Measurements from ENCODE around the gene TSPAN5.

Gene TSPAN5

GRCh38 chr4:98512918-98513317 is 145.5 kb downstream of the TSPAN5 start:
- no peak for DNase-seq

DNA sequence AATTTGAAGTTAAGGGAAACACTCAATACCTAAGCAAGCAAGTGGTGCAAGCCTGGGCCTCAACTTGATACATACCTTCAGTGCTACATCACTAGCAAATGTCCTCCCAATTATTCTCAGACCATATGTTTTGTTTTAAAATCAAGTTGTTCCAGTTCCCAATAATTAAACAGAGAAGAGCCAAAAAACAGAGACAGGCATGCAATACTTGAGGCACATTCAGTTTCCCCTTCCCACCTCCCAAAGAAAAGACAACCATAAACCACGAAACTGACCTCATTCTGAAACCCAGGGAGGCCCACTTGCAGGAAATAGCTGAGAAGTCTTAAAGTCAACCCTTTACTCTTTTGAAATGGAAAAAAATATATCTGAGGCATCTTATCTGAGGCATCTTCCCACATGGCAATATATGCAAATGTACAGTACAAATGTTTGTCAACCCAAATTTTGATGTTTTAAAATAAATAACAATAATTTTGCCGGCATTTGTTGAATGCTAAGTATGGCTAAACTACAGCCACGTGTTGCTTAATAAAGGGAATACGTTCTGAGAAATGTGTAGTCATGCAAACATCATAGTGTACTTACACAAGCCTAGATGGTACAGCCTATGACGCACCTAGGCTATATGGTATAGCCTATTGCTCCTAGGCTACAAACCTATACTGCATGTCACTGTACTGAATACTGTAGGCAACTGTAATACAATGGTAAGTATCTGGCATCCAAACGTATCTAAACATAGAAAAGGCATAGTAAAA is 147.5 kb downstream of the TSPAN5 start:
- DNase-seq = no peak

DNA sequence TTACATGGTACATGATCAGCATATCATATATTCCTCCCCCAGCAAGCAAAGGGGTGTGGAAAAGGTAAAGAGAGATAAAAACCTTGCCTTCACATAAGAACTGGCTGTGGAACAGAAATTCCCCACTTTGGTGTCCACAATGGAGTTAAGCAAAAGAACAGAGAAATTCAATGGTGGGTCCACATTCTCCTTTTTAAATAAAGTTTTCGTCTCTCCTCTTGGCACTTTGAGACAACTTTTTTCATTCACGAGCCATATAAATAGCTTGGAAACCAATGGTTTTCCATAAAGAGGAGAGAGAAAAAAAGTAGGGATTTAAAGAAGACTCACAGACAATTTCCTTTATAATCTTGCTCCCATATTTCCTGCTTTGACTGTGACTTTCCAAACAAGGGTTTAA is 148.1 kb downstream of the TSPAN5 start:
- DNase-seq = no peak

- no peak for DNase-seq
These were observed 148.7 kb downstream of the TSPAN5 start for GRCh38 chr4:98509721-98510120.

DNA sequence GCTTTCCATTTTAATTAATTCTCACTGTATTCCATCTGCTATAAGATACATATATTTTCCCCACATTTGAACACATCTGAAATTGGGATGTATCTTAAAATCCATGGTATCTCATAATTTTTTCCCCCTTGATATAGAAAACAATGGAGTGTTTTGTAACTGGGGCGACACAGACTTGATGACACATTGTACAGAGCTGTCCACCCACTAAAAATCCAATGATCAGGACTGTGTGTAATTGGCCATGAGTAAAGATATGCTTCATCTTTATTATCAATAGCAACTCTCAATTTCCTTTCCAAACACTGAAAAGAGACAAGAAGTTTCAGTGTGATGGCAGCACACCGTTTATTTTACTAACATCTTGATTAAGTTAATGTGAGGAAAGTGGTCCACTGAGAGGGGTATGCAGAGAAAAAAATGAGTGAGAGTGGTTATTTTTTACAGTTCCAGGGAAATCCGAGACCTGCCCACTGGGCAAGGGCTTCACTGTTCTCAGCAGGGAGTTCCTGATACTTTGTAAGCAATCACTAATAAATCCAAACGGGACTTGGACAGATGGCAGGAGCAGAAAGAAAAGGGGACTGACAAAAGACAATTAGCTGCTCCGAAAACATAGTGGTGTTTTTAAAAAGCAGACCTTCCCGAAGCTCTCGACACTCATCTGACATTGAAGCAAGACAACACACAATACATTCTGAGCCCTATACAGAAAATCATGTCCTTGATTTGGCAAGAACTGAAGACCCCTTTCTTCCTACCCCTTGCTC is 149.4 kb downstream of the TSPAN5 start:
- no peak for DNase-seq

- no peak for DNase-seq
These were observed 150.2 kb downstream of the TSPAN5 start for GRCh38 chr4:98508248-98508647.

GRCh38 chr4:98507299-98507698 is 151.1 kb downstream of the TSPAN5 start:
- no peak for DNase-seq

- DNase-seq = no peak
These were observed 151.8 kb downstream of the TSPAN5 start for GRCh38 chr4:98506462-98507132.

- no peak for DNase-seq
These were observed 152.4 kb downstream of the TSPAN5 start for GRCh38 chr4:98505992-98506391.

GRCh38 chr4:98504091-98504490 is 154.3 kb downstream of the TSPAN5 start:
- DNase-seq = no peak

DNA sequence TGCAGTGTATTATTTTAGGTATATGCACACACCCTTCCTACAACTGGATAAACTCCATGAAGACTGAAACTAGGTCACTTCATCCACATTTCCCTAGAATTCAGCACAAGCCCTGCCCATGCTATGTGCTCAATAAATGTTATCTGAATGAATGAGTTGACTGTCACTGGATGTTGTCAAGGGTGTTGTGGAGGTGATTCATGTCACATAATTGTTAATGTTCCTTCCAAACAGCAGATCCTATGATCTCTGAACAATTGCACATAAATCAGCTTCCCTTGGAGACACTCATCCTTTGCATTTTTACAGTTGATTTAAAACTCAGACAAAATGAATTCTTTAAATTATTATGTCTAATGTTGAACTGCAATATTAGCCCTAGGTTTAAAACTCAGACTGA is 154.7 kb downstream of the TSPAN5 start:
- no peak for DNase-seq

GRCh38 chr4:98502624-98503023 is 155.8 kb downstream of the TSPAN5 start:
- DNase-seq = no peak

DNA sequence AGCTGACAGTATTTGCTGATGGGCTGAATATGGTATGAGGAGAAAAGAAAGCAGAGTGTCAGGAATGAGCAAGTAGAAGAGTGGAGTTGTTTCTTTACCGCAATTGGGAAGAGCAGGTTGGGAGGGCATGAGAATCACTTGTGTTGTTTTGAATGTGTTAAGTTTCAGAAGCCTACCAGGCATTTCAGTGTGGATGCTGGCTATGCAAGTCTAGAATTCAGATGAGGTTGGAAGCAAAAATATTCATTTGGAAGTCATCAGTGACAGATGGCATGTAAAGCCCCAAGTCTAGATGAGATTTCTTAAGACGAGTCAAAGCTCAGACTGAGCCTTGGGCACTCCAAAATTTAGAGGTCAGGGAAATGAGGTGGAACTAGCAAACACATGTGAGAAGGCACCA is 156.4 kb downstream of the TSPAN5 start:
- no peak for DNase-seq

DNA sequence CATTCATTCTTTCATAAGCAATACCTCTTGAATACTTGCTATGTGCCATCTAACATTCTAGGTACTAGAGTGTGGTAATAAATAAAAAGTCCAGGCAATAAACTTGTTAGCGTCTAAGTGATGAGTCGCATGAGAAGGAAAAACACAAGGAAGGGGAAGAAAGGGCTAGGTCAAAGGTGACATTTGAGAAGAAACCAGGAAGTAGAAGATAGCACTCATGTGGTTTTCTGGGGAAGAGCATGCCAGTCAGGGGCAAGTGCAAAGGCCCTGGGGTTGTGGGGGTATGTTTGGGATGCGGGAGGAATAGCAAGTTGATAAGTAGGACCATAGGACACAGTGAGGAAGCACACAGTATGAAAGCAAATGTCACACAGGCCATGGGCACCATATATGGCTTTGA is 157.0 kb downstream of the TSPAN5 start:
- DNase-seq = no peak

DNA sequence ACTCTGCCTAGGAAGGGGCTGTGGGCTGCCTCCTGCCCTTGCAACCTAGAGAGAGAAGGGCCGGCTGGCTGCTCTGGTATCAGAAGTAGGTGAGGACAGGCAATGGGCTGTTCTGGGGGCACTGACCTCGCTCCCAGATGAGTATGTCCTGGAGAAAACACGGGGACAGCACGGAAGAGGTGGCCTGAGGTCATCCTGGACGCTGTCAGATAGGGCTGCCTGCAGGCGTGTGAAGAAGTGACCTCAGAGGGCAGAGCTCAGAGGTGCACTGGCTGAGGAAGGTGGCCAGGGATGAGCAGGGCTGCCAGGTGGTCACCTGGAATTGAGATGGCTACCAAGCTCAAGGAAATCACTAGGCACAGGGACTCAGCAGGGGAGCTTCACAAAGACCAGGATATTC is 159.6 kb downstream of the TSPAN5 start:
- no peak for DNase-seq

GRCh38 chr4:98496152-98496845 is 162.1 kb downstream of the TSPAN5 start:
- DNase-seq = no peak

- no peak for DNase-seq
These were observed 165.1 kb downstream of the TSPAN5 start for GRCh38 chr4:98493296-98493695.

DNA sequence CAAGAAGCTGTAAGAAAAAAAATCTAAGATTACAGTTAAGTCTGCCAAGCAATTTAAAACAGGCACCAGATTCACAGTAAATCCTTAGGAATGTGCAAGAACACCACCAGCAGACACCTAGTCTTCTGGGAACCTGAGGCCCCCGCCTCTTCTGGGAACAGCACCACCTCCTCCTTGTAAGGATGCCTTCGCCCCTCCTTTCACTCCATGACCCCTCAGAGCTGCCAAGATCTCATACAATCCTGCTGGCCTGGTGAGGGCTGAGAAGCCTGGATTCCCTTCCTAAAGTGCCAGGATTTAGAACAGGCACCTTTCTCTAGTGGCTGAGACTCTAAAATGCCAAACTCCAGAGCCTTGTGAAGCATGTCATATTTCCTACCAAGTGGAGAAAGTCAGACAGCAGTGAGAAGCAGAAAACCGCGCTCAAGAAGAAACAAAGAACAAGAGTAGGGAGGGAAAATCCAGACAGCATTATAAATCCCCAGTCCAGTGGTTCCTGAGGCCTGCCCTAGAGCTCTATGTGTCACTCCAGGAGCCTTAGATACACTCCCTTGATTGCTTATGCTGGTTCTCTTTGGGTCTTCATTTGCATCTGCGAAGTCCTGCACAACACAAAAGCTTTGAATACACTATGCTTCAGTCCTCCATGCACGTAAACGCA is 166.4 kb downstream of the TSPAN5 start:
- no peak for DNase-seq

- DNase-seq = no peak
These were observed 168.2 kb downstream of the TSPAN5 start for GRCh38 chr4:98490251-98490650.

DNA sequence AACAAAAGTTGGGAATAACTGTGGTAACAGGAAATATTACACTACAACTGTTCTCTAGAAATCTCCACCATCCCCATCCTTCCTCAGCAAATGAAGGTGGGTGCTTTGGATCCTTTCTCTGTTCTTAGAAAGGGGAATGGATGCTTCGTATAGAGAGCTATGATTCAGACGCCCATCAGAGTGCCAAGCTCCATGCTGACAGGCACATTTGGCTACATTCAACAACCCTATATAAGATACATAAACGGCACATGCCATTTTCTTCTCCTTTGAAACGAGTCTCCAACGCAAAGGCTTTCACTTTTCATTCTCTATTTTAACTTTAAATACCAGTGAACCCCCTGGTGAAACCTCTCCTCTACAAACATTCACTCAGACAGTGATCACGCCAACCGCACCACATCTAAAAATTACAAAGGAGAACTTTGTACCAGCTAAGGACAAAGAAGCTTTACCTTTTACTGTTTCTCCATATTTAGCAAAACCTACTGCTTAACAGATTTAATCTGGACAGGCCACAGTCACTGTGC is 172.5 kb downstream of the TSPAN5 start:
- DNase-seq = no peak

DNA sequence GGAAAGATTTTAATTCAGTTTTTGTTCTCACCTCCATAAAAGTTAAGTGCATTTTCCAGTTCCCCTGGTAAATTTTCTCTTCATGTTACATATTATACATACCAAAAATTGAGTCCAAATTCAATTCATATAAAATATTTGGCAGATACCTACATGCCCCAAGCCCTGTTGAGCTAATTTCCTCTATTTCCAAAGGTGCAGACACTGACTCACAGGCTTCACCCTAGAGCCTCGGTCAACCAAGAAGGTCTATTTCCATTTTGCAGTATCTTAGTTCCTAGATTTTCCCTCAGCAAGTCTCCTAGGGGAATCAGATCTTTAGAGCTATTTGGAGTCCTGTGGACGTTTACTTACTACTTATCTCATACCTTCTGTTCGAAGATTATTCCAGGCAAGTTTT is 174.4 kb downstream of the TSPAN5 start:
- no peak for DNase-seq
